Germinal center (tissue), 1 donor: ENCODE data around the gene C15orf61.

Experiments
- DNase-seq: peaks from one replicate; pipeline ENCODE4 v3.0.0; 2012; ENCODE audit warnings: mixed read lengths, low spot score

Gene C15orf61

DNA sequence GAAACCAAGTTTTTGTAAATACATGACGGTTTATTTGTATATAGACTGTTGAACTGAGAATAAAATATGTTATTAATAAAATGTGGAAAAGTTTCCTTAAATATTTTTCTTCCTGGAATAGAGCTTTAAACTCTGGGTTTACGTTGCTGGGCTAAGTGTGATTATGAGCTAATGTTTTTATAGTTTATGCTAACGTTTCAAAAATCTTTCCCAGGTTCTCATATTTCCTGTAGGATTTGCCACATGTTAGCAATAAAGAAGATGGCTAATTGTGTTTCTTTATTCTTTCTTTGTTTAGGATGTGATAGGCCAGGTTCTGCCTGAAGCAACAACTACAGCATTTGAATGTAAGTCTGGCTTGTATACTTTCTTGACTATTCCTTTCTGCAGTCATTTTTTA is 28.8 kb downstream of the C15orf61 start:
- no peak for DNase-seq

DNA sequence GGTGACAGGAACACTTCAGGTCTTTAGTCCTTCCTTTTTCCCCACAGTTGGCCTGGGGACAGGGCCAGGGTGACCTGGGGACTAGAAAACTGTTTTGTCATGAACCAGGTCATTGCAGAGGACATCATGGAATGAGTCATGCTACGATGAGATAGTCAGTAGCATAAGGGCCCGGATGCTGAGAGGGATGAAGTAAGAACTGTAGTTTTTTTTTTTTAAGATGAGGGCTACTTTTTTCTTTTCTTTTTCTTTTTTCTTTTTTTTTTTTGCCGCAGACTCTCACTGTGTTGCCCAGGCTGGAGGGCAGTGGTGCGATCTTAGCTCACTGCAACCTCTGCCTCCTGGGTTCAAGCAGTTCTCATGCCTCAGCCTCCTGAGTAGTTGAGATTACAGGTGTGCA is 29.6 kb downstream of the C15orf61 start:
- no peak for DNase-seq

DNA sequence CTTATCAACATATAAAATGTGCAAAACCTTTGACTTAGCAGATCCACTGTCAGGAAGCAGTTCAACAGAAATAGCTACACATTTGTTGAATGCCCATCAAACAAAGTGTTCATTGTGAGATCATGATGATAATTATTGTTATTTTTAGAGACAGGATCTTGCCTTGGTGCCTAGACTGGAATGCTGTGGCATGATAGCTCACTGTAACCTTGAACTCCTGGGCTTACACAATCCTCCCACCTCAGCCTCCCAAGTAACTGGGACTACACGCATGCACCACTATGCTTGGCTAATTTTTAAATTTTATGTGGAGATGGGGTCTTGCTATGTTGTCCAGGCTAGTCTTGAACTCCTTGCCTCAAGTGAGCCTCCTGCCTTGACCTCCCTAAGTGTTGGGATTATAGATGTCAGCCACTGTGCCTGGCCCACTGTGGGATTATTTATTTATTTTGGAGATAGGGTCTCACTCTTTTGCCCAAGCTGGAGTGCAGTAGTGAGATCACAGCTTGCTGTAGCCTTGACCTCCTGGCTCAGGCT is 30.3 kb downstream of the C15orf61 start:
- no peak for DNase-seq

DNA sequence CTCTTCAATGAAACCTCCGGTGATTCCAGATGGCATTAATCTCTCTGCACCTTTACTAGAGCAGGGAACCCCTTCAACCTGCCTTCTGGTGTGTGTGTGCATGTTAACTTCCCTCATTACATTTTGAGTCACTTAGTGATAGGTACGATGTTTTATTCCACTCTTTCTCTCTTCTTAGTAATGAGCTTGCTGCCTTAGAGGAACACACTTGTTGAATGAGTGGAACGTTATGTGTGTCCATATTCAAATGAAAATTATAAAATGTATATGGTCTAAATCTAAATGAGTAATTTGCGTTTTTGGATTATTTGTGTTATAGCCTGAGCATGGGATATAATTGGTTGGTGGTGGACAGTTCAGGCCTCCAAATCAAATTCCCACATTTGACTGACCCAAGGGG is 33.6 kb downstream of the C15orf61 start:
- no peak for DNase-seq

DNA sequence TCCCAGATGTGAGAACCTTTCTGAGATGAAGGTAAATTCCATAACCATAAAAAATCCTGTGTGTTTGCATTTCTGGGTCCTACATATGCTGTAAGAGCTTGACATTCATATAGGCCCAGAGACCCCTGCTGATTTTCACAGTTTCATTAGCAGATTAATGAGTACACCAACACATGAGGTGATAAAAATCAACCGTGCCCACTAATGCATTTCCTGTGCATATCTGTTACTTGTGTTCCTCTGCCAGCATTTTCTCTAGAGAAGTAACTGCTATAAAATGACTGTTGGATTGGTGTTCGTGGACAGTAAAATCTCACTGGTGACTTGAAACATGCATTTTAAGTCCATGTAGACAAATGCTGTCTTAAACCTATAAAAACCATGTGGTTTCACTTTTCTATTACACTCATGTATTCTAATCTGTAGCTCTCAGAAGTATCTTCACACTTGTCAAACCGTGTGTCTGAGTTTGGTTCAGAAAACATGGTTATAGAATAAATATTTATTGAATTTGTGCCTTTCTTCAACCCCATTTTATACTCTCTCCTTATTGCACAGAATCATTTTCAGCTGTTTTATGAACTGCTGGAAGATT is 36.1 kb downstream of the C15orf61 start:
- no peak for DNase-seq

DNA sequence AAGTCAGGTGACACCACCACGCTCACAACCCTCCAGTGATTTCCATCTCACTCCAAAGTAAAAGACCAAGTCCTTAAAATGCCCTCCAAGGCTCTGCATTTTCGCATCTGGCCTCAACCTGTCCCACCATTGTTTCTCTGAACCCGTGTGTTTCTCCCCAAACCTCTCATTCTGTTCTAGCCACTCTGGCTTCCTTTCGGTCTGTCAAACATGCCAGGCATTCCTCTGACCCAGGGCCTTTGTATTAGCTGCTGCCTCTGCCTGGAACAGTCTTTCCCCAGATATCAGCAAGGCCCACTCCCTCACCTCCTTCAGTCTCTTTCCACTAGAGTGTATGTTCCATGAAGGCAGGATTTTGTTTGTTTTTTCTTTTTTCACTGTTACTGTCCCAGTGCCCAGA is 37.6 kb downstream of the C15orf61 start:
- DNase-seq: no peak

DNA sequence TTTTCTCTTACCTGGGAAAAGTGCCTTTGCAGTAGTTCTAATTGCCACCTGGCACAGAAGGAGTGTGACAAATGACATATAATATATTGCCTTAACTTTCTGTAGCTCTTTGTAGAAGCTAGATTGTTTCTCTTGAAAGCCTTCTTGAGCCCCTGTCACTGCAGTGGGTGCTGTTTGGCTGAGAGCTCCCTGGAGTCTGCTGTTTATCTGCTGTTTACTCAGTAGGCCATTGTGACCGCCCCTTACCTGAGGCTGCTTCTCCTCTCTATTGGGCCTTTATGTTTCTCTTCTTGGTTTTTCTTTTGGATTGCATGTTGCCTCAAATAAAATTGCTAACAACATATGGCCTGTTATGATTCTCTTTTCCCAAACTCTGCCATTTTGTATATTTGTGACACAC is 38.2 kb downstream of the C15orf61 start:
- no peak for DNase-seq

DNA sequence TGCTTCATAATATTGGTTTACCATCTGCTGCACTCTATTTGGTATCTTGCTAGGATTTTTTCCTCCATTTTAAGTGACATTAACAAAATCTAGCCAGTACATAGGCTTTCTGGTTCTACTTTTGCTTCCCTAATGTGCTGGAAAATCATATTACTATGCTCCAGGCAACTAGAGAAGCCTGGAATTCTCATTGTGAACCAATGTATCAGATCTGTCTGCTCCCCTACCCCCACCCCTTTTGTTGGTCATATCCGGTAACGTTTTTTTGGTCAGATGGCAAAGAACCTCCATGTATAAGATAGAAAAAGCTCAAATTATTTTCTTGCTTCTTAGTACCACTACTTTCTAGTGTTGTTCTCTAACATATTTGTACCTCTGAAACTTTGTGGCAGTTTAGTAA is 38.6 kb downstream of the C15orf61 start:
- no peak for DNase-seq

DNA sequence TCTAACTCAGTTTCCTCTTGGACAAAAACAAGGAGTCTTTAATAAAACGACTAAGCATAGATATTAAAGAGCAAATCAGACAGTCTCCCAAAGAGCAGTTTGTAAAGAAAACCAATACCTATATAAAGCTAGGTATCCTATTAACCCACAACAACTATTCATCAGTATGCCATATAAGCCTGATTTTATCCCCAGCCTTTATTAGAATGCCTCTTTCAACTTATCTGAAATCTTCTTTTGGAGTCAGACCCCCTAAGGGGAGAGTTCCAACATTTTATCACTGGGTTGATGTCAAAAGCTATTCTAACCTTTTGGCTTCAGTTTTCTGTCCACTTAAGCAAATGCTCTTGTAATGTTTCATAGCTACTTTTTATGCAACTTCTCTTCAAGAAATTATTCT is 39.4 kb downstream of the C15orf61 start:
- DNase-seq: no peak

DNA sequence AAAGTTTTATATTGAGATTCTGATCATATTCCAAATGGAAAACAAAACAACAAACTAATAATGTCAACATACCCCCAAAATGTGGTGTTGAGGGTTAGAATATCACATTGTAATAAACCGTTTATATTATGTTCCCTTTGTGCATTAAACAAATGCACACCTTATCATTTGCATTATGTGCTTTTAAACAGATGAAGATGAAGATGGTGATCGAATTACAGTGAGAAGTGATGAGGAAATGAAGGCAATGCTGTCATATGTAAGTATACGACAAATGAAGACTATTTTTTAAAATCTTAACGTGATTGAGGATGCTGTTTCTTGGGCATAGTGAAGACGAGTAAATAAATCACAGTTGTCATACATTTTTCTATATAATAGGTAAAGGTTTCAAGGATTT is 42.2 kb downstream of the C15orf61 start:
- DNase-seq: no peak

DNA sequence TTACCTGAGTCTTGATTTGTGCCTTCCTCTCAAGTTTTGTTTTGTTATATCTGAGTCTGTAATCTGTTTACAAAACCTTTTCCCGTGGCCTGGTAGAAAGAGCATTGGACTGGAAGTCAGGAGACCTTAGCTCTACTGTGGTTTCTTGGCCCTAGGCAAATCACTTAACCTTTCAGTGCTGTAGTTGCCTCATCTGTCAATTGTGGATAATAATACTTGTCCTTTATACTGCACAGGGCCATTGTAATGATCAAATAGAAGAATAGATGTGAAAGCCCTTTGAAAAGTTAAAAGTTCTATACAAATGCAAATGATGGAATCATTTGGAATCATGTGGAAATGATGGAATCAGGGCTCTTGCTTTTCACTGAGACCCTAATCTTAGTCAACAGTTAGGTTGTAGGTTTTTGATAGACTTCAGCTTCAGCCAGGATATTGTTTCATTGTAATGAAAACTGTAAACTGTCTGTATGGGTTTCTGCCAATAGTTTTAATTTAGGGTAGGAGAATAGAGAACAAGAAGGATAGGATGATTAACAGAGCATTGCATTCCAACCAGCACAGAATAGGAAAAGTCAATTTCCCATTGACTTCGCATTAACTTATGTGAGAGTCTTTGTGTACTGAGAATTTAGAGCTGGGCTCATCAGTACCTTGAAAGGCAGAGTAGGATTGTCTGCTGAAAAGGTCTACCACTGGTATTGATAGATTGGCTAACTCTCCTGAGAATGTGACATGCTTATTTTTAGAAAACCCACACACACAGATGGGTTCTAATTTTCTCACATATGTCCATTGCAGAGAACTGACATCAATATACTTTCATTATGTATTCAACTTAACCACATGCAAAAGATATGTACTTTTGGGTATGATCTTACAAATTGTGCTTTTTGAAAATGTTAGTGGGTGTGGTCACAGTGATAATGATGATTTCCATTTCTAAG is 43.4 kb downstream of the C15orf61 start:
- DNase-seq: no peak

DNA sequence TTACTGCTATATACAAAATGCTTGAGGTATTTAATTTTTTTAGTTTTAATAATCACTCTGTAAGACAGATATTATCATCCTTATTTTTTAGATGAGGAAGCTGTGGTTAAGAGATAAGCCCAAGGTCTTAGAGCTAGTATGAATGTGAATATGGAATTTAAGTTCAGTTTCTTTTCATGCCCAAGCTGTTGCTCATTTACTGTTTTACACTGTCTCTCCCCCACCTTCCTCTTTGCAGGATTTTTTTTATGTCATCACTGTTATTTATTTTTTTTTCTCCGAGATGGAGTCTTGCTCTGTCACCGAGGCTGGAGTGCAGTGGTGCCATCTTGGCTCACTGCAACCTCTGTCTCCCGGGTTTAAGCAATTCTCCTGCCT is 44.0 kb downstream of the C15orf61 start:
- DNase-seq: no peak

DNA sequence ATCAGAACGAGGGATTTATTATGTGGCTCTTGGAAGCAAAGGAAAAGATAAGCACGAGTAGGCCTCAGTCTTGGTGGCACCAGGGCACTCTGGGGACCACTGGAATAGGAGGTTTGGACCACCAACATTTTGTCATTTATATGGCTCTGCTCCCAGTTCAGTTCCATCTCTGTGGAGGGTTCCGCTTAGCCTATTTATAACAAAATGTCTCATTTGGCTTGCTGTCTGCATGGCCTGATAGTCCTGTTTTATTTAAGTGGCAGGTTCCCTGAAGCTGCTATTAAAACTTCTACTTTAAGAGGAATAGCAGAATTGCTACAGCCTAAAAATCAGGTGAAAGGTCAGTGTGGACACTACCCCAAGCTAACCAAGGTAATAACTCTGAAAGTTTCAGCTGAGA is 48.7 kb downstream of the C15orf61 start:
- no peak for DNase-seq

DNA sequence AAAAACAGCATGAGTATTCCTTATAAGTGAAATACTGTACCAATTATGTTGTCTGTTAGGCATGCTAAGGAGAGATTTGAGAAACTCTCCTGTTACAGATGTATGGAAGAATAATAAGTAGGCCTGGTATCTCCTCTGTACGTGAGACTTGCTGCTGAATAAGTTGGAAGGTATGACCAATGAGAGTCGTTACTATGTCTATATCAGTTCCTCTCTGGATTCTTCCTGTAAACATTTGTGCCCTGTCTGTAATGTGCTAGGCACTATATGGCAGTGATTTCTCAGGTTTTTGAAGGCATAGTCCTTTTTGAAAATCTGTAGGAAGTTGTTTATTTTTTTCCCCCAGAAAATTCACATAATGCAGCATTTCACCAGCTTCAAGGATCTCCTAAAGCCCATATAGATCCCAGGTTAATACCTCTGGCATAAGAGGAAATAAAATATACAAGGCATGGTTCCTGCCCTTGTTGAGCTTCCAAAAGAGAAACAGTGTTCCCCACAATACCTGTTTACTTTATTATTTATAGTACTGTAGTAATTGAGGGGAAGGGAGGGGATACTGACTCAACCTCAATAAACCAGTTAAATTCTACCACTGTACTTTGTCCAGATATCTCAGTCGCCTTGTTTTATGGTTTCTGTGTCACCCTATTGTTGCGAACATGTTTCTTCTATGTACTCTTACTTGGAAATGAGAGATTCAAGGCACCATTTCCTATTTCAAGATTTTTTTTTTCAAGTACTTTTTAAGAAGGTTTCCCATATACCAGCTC is 50.1 kb downstream of the C15orf61 start:
- no peak for DNase-seq

DNA sequence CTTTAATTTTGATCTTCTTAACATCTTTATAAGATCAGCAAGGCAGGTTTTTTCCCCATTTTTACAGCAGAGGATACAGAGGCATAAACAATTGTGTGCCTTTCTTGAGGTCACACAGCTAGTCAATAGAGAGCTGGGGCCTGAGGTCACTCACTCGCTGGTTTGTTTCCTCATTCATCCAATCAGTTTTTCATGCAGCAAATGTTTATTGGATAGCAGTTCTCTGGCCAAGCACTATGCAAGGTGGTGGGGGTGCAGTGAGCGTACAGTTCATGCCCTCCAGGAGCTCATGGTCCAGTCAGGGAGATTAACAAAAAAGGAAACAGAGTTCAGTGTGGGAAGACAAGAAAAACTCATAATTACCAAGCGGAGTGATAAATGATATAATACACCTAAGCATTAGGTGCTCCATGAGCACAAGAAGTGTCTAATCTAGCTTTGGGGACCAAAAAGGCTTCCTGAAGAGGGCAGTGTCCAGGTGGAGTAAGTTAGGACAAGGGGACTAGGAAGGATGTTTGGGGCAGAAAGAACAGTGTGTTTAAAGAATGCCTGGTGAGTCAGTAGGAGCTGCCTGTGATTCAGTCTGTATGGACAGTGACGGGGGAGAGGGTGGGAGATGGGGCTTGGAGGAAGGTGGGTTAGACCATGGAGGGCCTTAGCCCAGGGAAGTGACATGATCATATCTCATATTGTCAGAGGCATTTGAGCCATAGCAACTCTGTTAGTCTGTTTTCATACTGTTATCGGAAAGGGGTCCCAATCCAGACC is 50.9 kb downstream of the C15orf61 start:
- DNase-seq: no peak

DNA sequence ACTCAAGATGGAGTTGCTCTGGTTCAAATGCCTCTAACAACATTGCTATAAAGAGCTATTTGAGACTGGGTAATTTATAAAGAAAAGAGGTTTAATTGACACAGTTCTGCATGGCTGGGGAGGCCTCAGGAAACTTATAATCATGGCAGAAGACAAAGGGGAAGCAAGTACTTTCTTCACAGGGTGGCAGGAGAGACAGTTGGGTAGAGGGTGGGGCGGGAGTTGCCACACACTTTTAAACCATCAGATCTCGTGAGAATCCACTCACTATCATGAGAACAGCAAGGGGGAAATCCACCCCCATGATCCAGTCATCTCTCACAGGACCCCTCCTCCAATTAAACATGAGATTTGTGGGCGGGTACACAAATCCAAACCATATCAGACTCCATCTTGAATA is 52.3 kb downstream of the C15orf61 start:
- no peak for DNase-seq

DNA sequence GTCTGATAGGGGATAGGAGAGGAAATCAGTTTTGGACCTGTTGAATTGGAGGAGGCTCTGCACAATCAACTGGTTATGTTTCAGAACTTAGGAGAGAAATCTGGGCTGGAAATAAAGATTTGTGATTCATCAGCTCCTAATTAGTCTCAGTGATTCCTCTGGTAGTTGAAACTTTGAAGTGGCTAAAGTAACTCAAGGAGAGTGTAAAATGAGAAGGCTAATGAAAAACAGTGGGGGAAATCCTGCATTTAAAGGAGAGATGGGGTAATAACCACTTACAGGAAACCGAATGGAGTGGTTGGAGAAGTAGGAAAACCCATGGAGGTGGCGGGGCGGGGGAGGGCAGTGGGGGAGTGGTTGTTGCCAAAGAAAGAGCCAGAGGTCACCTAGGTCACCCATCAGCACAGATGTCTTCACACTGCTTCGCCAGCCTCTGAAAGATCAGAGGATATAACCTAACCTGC is 54.1 kb downstream of the C15orf61 start:
- DNase-seq: no peak

DNA sequence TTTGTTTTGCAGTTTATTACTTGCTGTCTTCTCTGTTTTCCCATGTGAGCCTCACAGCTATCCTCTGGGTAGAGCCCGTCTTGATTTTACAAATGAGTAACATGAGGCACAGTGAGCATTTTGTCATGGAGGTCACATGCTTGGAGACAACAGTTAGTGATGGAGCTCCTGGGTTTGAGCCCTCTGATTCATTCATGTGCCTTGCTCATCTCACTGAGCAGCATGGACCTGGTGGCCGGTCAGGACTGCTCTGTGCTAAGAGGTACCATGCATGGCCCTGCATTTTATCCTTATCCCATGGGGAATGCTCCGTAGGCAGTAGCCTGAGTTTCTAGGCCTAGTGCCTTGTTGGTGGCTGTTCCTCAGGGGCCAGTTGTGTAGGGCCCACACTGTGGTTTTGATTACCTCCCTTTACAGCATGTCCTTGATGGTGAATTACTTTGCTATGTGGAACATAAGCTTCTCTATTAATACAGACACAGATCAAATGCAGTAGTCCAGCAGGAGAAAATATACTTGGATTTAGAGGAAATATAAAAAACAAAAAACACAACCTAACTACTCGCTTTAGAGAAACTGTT is 57.2 kb downstream of the C15orf61 start:
- no peak for DNase-seq

DNA sequence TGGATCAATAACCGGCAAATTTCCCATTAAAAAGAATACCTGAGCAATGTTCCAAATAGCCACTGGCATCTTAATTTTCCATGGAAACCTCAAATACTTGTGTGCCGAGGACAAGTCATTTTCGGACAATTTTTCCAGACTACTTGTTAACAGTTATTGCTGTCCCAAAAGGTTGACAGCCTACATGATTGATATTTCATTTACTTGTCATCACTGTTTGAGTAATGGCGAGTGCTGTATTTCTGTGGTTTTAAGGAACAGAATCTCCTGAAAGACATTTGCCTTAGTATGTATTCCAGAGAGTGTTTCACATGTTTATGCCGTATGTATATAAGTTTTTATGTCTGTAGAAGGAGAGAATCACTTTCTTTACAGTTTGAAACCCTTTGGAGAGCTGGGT is 58.2 kb downstream of the C15orf61 start:
- DNase-seq: no peak
